ENCODE data around the gene NAGS. TPM values are rescaled to one million over a fixed set of nuclear protein-coding genes. Genes with fewer than 3 reads are reported as not detected.

Gene NAGS
- total RNA-seq, 1 experiment from 2014 or later: 10.0 TPM

GRCh38 chr17:44024853-44025252 lies 20.4 kb downstream of the NAGS start:
- H2AFZ ChIP-seq (ENCODE audit: low read depth, low read length, poor library complexity, severe bottlenecking): no peak overlapping the region
- intact Hi-C loops (cut with micrococcal nuclease): no loop called here
- no peak overlapping the region for H3K4me3 ChIP-seq (replicated peaks in 1 of 2; ENCODE audit: low read depth in 1 of 2, low read length in 2 of 2)
- RAD21 ChIA-PET (ENCODE audit: low non-redundant PET in 1 of 2, low total read pairs in 2 of 2, uncharacterized antibody in 2 of 2, unreplicated experiment in 2 of 2): no interaction called here
- no peaks in the 10 kb centered on the region for H3K27me3 ChIP-seq (ENCODE audit: insufficient read depth, low read length)
- POLR2A ChIA-PET: no interaction called here
- no peak overlapping the region for H3K4me2 ChIP-seq (ENCODE audit: low read length)
- no TSS peak for BruUV-seq (replicated peaks)
- ATAC-seq: no peak
- H3K4me1 ChIP-seq (ENCODE audit: control insufficient read depth in 1 of 2, insufficient read depth in 2 of 2, low read length in 2 of 2): no peaks in the 10 kb centered on the region
- DNase-seq (ENCODE audit: low read depth, low spot score): no peak
- H3K36me3 ChIP-seq (ENCODE audit: control insufficient read depth in 1 of 2, insufficient read depth in 2 of 2, low read length in 2 of 2): 0 out of 4 replicates have a peak, but pooled peaks cover 0 to 6% of the 10 kb centered on the region in 2 experiments
- H3K79me2 ChIP-seq (ENCODE audit: insufficient read depth, low read length): no peaks in the 10 kb centered on the region
- H4K20me1 ChIP-seq (ENCODE audit: insufficient read depth): no peaks in the 10 kb centered on the region
- no peak overlapping the region for H3K27ac ChIP-seq (ENCODE audit: low read depth, low read length)
- H3K9ac ChIP-seq (ENCODE audit: low read length): no peak overlapping the region
- no peaks in the 10 kb centered on the region for H3K9me3 ChIP-seq (ENCODE audit: control insufficient read depth in 1 of 2, insufficient read depth in 1 of 2, low read depth in 1 of 2, low read length in 2 of 2)
- CTCF ChIA-PET: no interaction called here
- H3K9me2 ChIP-seq (ENCODE audit: insufficient read depth): no peaks in the 10 kb centered on the region
- no peak for TF ChIP-seq ATF3 (IDR thresholded peaks at IDR 0.05)
- no peak for TF ChIP-seq JUND (IDR thresholded peaks at IDR 0.05)
- TF ChIP-seq SRF (IDR thresholded peaks at IDR 0.05; ENCODE audit: low read depth): no peak
- TF ChIP-seq ELF1 (IDR thresholded peaks at IDR 0.05; ENCODE audit: borderline replicate concordance, low read depth): no peak
- no peak for TF ChIP-seq EGR1 (IDR thresholded peaks at IDR 0.05; ENCODE audit: low read depth)
- TF ChIP-seq SP1 (IDR thresholded peaks at IDR 0.05; ENCODE audit: low read depth): no peak
- no peak for TF ChIP-seq EZH2 (IDR thresholded peaks at IDR 0.05)
- TF ChIP-seq CEBPB (IDR thresholded peaks at IDR 0.05; ENCODE audit: low read depth): no peak
- TF ChIP-seq CBX3 (IDR thresholded peaks at IDR 0.05; ENCODE audit: low read depth): no peak
- TF ChIP-seq FOSL1 (IDR thresholded peaks at IDR 0.05; ENCODE audit: low read depth): no peak
- TF ChIP-seq ZNF274 (IDR thresholded peaks at IDR 0.05; ENCODE audit: low read depth, low read length): no peak
- no peak for TF ChIP-seq MAX (IDR thresholded peaks at IDR 0.05)
- no peak for TF ChIP-seq CTCF (IDR thresholded peaks at IDR 0.05 in 2 of 3, conservative IDR thresholded peaks at IDR 0.05 in 1 of 3; ENCODE audit: borderline replicate concordance in 1 of 3, insufficient read depth in 1 of 3, low read depth in 2 of 3, low read length in 2 of 3)
- TF ChIP-seq POLR2AphosphoS5 (IDR thresholded peaks at IDR 0.05; ENCODE audit: low read depth, low read length): no peak
- TF ChIP-seq ZBTB33 (IDR thresholded peaks at IDR 0.05; ENCODE audit: extremely low read depth, insufficient replicate concordance, low read length): no peak
- TF ChIP-seq SIN3A (IDR thresholded peaks at IDR 0.05; ENCODE audit: low read depth): no peak
- TF ChIP-seq POLR2A (IDR thresholded peaks at IDR 0.05; ENCODE audit: borderline replicate concordance, extremely low read depth, insufficient read depth, insufficient read length): no peak
- no peak for TF ChIP-seq EZH2phosphoT487 (IDR thresholded peaks at IDR 0.05; ENCODE audit: borderline replicate concordance)
- no peak for TF ChIP-seq TCF7L2 (IDR thresholded peaks at IDR 0.05; ENCODE audit: borderline replicate concordance, extremely low read depth, insufficient read depth, insufficient read length)
- no peak for TF ChIP-seq ZFX (IDR thresholded peaks at IDR 0.05)

Data from HCT116 (cell line).